NB4 (cell line): ENCODE data around the gene SLIT1.
A peak's percentile ranks its signal among the peaks of the same experiment; 100 is the strongest.

ENCODE experiments used
- DNase-seq: peaks from one replicate; pipeline ENCODE4 v3.0.0; 2010; ENCODE audit warnings: low read depth
- H3K4me3 ChIP-seq: one replicate; pipeline ENCODE4 v1.5.1; 2011; ENCODE audit warnings: mild to moderate bottlenecking, low read depth, low read length, moderate library complexity
- CTCF ChIP-seq: IDR thresholded peaks from one replicate; pipeline ENCODE4 v1.5.1; 2012; ENCODE audit warnings: low read depth, low read length
- MAX ChIP-seq: IDR thresholded peaks from 2 replicates; pipeline ENCODE4 v1.6.1; 2011; ENCODE audit warnings: low read depth, low read length
- MYC ChIP-seq: IDR thresholded peaks from 2 replicates; pipeline ENCODE4 v1.6.1; 2011; ENCODE audit warnings: low read depth, low read length
- POLR2A ChIP-seq: IDR thresholded peaks from 2 replicates; pipeline ENCODE4 v1.6.1; 2011; ENCODE audit warnings: mild to moderate bottlenecking; ENCODE audit not compliant: insufficient read length; ENCODE audit errors: extremely low read depth

SLIT1 gene

GRCh38 chr10:97076781-97077180 lies 109.0 kb downstream of the SLIT1 start:
- TF ChIP-seq MYC = no peak
- no peak for TF ChIP-seq POLR2A
- no peak for TF ChIP-seq CTCF
- no peak for TF ChIP-seq MAX
- no peak overlapping the region for H3K4me3 ChIP-seq
- no peak for DNase-seq

- H3K4me3 ChIP-seq = no peak overlapping the region
These were observed 109.7 kb downstream of the SLIT1 start for GRCh38 chr10:97075961-97076525.

GRCh38 chr10:97075421-97075820 lies 110.3 kb downstream of the SLIT1 start:
- no peak for DNase-seq
- no peak overlapping the region for H3K4me3 ChIP-seq
- no peak for TF ChIP-seq CTCF
- no peak for TF ChIP-seq MAX
- TF ChIP-seq POLR2A = no peak
- no peak for TF ChIP-seq MYC

More at GRCh38 chr10:97075961-97076525, 109.7 kb downstream of the SLIT1 start:
- no peak for DNase-seq
- TF ChIP-seq POLR2A (no peak), MYC (no peak), CTCF (no peak), MAX (no peak)

GRCh38 chr10:97074256-97075145 lies 111.3 kb downstream of the SLIT1 start:
- H3K4me3 ChIP-seq = no peak overlapping the region
- TF ChIP-seq POLR2A (no peak), MAX (no peak), CTCF (no peak), MYC (no peak)
- no peak for DNase-seq

GRCh38 chr10:97072851-97073665 lies 112.7 kb downstream of the SLIT1 start:
- TF ChIP-seq POLR2A = no peak
- TF ChIP-seq MAX = peak; percentile 71
- peak; percentile 95 for TF ChIP-seq CTCF
- TF ChIP-seq MYC = peak; percentile 65
- H3K4me3 ChIP-seq = no peak overlapping the region
- peak; percentile 84 for DNase-seq
